Measurements from ENCODE around the gene HEPHL1.

HEPHL1 gene

DNA sequence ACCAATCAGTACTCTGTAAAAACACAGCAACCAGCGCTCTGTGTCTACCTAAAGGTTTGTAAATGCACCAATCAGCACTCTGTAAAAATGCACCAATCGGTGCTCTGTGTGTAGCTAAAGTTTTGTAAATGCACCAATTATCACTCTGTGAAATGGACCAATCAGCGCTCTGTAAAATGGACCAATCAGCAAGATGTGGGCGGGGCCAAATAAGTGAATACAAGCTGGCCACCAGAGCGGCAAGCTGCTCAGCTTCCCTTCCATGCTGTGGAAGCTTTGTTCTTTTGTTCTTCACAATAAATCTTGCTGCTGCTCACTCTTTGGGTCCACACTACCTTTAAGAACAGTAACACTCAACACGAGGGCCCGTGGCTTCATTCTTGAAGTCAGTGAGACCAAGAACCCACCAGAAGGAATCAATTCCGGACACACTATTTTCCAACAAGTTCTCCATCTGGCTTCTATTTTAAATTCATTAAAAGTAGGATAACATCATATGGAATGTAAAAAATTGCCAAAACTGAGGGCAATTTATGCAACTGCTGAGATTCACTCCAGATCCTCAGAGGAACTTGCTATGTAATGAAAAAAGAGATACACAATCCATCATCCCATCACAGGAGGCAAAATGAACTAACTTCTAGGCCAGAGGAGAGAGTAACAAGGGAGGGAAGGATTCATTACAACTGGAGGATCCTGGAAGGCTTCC, 104.4 kb downstream of the HEPHL1 start:
- TF ChIP-seq CTCF (IDR thresholded peaks at IDR 0.05; ENCODE audit: insufficient read depth, low read length, missing control alignments) = no peak
- H3K4me3 ChIP-seq (ENCODE audit: low read depth, low read length) = no peak overlapping the region
- ChIA-PET POLR2A (no interaction called here), CTCF (interaction anchor here (1.3 to 2.3 kb wide), 2 partner anchors 203 to 292 kb away, joined by 5 to 7 read pairs; no protein-coding TSS in a partner anchor)
- no peak for DNase-seq (ENCODE audit: low read depth, low spot score)

DNA sequence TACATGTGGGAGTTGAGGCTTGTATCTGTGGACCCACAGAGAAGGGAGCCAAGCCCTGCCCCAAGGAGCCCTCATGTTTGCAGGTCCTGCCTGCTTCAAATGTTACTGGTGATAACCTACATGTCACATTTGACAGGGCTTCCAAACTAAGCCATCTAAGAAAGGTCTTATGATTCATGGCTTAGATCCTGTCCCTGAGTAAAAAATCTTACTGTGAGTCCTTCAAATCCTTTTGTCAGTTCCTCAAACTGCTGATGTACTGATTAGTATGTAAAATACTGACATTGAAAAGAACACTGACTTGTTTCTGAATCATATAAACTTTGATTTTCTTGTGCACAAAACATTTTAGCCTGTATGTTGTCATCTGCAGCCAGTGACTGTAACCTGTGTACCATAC, 106.5 kb downstream of the HEPHL1 start:
- ChIA-PET CTCF (interaction anchor here (0.8 to 1.6 kb wide), 6 partner anchors 10 to 235 kb away, joined by 3 to 6 read pairs (median 4); no protein-coding TSS in a partner anchor), POLR2A (interaction anchor here (0.8 to 1.6 kb wide), 3 partner anchors 12 to 73 kb away, joined by 3 to 4 read pairs (median 3); no protein-coding TSS in a partner anchor)
- no peak for DNase-seq (ENCODE audit: low read depth, low spot score)
- no peak for TF ChIP-seq CTCF (IDR thresholded peaks at IDR 0.05; ENCODE audit: insufficient read depth, low read length, missing control alignments)
- H3K4me3 ChIP-seq (ENCODE audit: low read depth, low read length) = peak overlapping the region; percentile 69

DNA sequence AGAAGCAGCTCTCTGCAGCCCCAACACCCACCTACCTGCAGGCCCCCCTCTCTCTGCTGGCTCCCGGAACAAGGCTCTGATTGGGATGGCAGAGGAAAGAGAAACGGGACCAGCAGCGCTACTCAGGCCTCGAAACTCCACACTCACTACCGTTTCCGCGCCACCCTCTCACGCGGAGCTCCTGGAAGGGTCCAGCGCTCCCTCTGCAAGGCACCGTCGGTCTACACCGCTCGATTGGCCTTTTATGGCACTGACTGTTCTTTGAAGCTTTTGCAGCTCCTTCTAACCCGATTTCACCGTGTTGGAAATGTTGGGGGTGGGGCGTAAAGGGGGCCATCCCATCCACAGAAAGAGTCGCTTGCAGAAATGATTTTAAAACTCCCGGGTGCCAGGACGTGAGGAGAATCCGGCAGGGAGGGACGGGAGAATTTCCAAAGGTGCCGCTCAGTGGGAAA, 107.2 kb downstream of the HEPHL1 start:
- ChIA-PET CTCF (interaction anchor here (0.8 to 1.7 kb wide), 10 partner anchors 15 to 376 kb away, joined by 3 to 6 read pairs (median 4); no protein-coding TSS in a partner anchor), POLR2A (interaction anchor here (0.7 to 2.0 kb wide), 9 partner anchors 11 to 399 kb away, joined by 3 to 5 read pairs (median 4); no protein-coding TSS in a partner anchor)
- no peak for DNase-seq (ENCODE audit: low read depth, low spot score)
- TF ChIP-seq CTCF (IDR thresholded peaks at IDR 0.05; ENCODE audit: insufficient read depth, low read length, missing control alignments) = no peak
- peak overlapping the region; percentile 69 for H3K4me3 ChIP-seq (ENCODE audit: low read depth, low read length)

GRCh38 chr11:94128746-94129511, 107.8 kb downstream of the HEPHL1 start, which contains the start of gene PANX1:
PANX1 (plus strand) TSS chr11:94128841; CDS start chr11:94129313, 472 bp downstream.
- ChIA-PET POLR2A (interaction anchor here (0.7 to 2.0 kb wide), 9 partner anchors 11 to 398 kb away, joined by 3 to 5 read pairs (median 4); no protein-coding TSS in a partner anchor), CTCF (interaction anchor here (0.8 to 1.7 kb wide), 12 partner anchors 16 to 376 kb away, joined by 3 to 6 read pairs (median 5); no protein-coding TSS in a partner anchor)
- DNase-seq (ENCODE audit: low read depth, low spot score) = no peak
- no peak for TF ChIP-seq CTCF (IDR thresholded peaks at IDR 0.05; ENCODE audit: insufficient read depth, low read length, missing control alignments)
- peak within 1 kb of the TSS; percentile 69 for H3K4me3 ChIP-seq (ENCODE audit: low read depth, low read length)

DNA sequence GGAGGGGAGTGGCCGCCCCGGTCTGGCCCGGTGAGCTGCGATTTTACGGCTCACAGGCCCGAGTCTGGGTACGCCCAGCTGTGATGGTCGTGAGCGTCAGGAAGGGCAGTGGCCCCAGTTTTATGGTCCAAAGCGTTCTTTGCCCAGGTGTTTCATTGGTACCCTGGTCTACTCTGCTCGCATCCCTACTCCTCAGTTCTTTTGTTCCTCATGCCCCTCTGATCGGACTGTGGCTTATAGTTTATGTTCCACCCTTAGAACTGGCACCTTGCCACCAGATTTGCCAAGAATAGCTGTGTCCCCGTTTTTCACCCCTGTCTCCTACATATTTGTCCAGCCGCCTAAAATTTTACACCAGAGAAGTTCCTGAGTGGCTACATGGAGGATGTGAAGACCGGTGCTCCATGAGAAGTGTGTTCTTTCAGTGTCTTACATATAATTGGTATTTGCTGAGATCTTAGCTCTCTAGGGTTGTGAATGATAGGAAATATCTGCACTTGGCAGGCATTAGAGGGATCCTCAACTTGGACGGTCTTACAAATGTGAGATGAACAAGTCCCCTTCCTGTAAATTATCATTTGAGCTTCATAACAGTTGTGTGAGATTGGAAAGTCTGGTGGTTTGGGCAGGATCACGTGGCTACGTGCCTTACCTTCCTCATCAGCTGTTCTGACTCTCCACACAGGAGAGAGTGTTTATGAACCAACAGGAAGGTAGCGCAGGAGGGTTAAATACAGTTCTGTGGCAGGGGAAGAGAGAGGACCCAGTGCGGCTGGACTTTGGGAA, 108.6 kb downstream of the HEPHL1 start:
- ChIA-PET CTCF (interaction anchor here (1.3 to 1.7 kb wide), 6 partner anchors 21 to 375 kb away, joined by 5 to 6 read pairs (median 6); no protein-coding TSS in a partner anchor), POLR2A (interaction anchor here (0.5 to 2.0 kb wide), 5 partner anchors 14 to 388 kb away, joined by 3 to 5 read pairs (median 4); partner anchors contain the start of gene C11orf54)
- no peak for DNase-seq (ENCODE audit: low read depth, low spot score)
- H3K4me3 ChIP-seq (ENCODE audit: low read depth, low read length) = peak overlapping the region; percentile 69
- no peak for TF ChIP-seq CTCF (IDR thresholded peaks at IDR 0.05; ENCODE audit: insufficient read depth, low read length, missing control alignments)

Measured in AG04449 (cell line).